WTC11 (cell line): ENCODE results near the gene RBM44. TPM values are rescaled to one million over a fixed set of nuclear protein-coding genes. Genes with fewer than 3 reads are reported as not detected.

Source experiments
- ATAC-seq: fragments of 200-7000 bp; cut with Tn5 transposase; 2 replicates; pipeline ENCODE4 v1.10.0; 2021; ENCODE audit warnings: mild to moderate bottlenecking, moderate library complexity
- CTCF ChIA-PET: fragments of 300-600 bp; sonication (Branson Sonifier 250); formaldehyde crosslinking; loops from one replicate; lab custom pipeline; 2021; ENCODE audit warnings: antibody characterized with exemption; lab: Charles Lee
- POLR2A ChIA-PET: fragments of 350-600 bp; sonication (Branson Sonifier 250); formaldehyde crosslinking; loops from one replicate; lab custom pipeline; 2021; ENCODE audit warnings: antibody characterized with exemption; lab: Charles Lee
- DNase-seq: peaks from one replicate; pipeline ENCODE4 v3.0.0; 2021; ENCODE audit warnings: low spot score
- H3K27ac Mint-ChIP-seq: 2 replicates; pipeline ENCODE4 v1.8.0; 2021; ENCODE audit warnings: mixed read lengths
- H3K27me3 Mint-ChIP-seq: 2 replicates; pipeline ENCODE4 v1.8.0; 2021; ENCODE audit warnings: low read depth, mild to moderate bottlenecking, moderate library complexity, mixed read lengths
- H3K36me3 Mint-ChIP-seq: 2 replicates; pipeline ENCODE4 v1.8.0; 2021; ENCODE audit warnings: mixed read lengths
- H3K4me1 Mint-ChIP-seq: 2 replicates; pipeline ENCODE4 v1.8.0; 2022; ENCODE audit warnings: mixed read lengths
- H3K4me3 Mint-ChIP-seq: 2 replicates; pipeline ENCODE4 v1.8.0; 2021; ENCODE audit warnings: mild to moderate bottlenecking, moderate library complexity, mixed read lengths
- H3K9me3 Mint-ChIP-seq: 2 replicates; pipeline ENCODE4 v1.8.0; 2021; ENCODE audit warnings: mixed read lengths
- EMX1 ChIP-seq: fragments of 250-450 bp; sonication (Bioruptor Pico); IDR thresholded peaks from 2 replicates; pipeline ENCODE4 v1.8.0; 2021; ENCODE audit warnings: mild to moderate bottlenecking
- ETV6 ChIP-seq: sonication (generic); formaldehyde crosslinking; IDR thresholded peaks from 2 replicates; pipeline ENCODE4 v1.8.1; 2022; ENCODE audit warnings: mild to moderate bottlenecking, missing genetic modification reagents
- GRHL2 ChIP-seq: fragments of 250-450 bp; sonication (Bioruptor Pico); IDR thresholded peaks from 2 replicates; pipeline ENCODE4 v1.8.0; 2022; ENCODE audit warnings: mild to moderate bottlenecking, moderate library complexity; ENCODE audit not compliant: insufficient replicate concordance, severe bottlenecking
- IRF2 ChIP-seq: sonication (generic); formaldehyde crosslinking; IDR thresholded peaks from 2 replicates; pipeline ENCODE4 v1.8.0; 2022; ENCODE audit warnings: low read depth, missing genetic modification reagents, borderline replicate concordance
- MYBL2 ChIP-seq: sonication (generic); formaldehyde crosslinking; IDR thresholded peaks from 2 replicates; pipeline ENCODE4 v1.8.1; 2023; ENCODE audit warnings: mild to moderate bottlenecking, moderate library complexity, missing genetic modification reagents
- NFYB ChIP-seq: sonication (generic); formaldehyde crosslinking; conservative IDR thresholded peaks from 2 replicates; pipeline ENCODE4 v1.8.0; 2022; ENCODE audit warnings: low read depth, missing genetic modification reagents
- NR1H2 ChIP-seq: sonication (generic); formaldehyde crosslinking; IDR thresholded peaks from 2 replicates; pipeline ENCODE4 v1.9.0; 2021; ENCODE audit warnings: mild to moderate bottlenecking, moderate library complexity, missing genetic modification reagents
- OVOL2 ChIP-seq: fragments of 250-450 bp; sonication (Bioruptor Pico); IDR thresholded peaks from 2 replicates; pipeline ENCODE4 v1.9.0; 2021; ENCODE audit warnings: mild to moderate bottlenecking, borderline replicate concordance
- PRRX2 ChIP-seq: fragments of 250-450 bp; sonication (Bioruptor Pico); IDR thresholded peaks from 2 replicates; pipeline ENCODE4 v1.8.0; 2021; ENCODE audit warnings: mild to moderate bottlenecking
- RELA ChIP-seq: sonication (generic); formaldehyde crosslinking; IDR thresholded peaks from 2 replicates; pipeline ENCODE4 v1.8.1; 2022; ENCODE audit warnings: missing genetic modification reagents, mild to moderate bottlenecking, borderline replicate concordance
- TEAD4 ChIP-seq: sonication (generic); formaldehyde crosslinking; IDR thresholded peaks from 2 replicates; pipeline ENCODE4 v1.8.0; 2022; ENCODE audit warnings: mild to moderate bottlenecking, missing genetic modification reagents
- TP53 ChIP-seq: sonication (generic); formaldehyde crosslinking; IDR thresholded peaks from 2 replicates; pipeline ENCODE4 v1.8.1; 2023; ENCODE audit warnings: mild to moderate bottlenecking, missing genetic modification reagents
- ZNF423 ChIP-seq: fragments of 250-450 bp; sonication (Bioruptor Pico); IDR thresholded peaks from 2 replicates; pipeline ENCODE4 v2.1.2; 2022; ENCODE audit warnings: mild to moderate bottlenecking, moderate library complexity
- total RNA-seq: library from RNA; stranded (reverse); gene quantifications from 3 replicates; pipeline ENCODE4 v1.2.3, GENCODE V29; 2021
- TF ChIP-seq, protein P1 (sequence below): sonication (generic); formaldehyde crosslinking; IDR thresholded peaks from 2 replicates; pipeline ENCODE4 v1.8.1; 2023; ENCODE audit warnings: mild to moderate bottlenecking, missing genetic modification reagents, moderate library complexity
- TF ChIP-seq, protein P2 (sequence below): sonication (generic); formaldehyde crosslinking; IDR thresholded peaks from 2 replicates; pipeline ENCODE4 v1.8.0; 2023; ENCODE audit warnings: missing genetic modification reagents
- TF ChIP-seq, protein P3 (sequence below): sonication (generic); formaldehyde crosslinking; IDR thresholded peaks from 2 replicates; pipeline ENCODE4 v1.8.1; 2022; ENCODE audit warnings: missing genetic modification reagents, borderline replicate concordance
- TF ChIP-seq, protein P4 (sequence below): sonication (generic); formaldehyde crosslinking; IDR thresholded peaks from 2 replicates; pipeline ENCODE4 v1.8.0; 2022; ENCODE audit warnings: mild to moderate bottlenecking, missing genetic modification reagents
- TF ChIP-seq, protein P5 (sequence below): fragments of 250-450 bp; sonication (Bioruptor Pico); IDR thresholded peaks from 2 replicates; pipeline ENCODE4 v2.1.2; 2022; ENCODE audit warnings: mild to moderate bottlenecking, moderate library complexity
- TF ChIP-seq, protein P6 (sequence below): fragments of 250-450 bp; sonication (Bioruptor Pico); IDR thresholded peaks from 2 replicates; pipeline ENCODE4 v1.8.0; 2021; ENCODE audit warnings: mild to moderate bottlenecking

The RBM44 gene
- total RNA-seq, 1 experiment from 2014 or later = 1.3 TPM

DNA sequence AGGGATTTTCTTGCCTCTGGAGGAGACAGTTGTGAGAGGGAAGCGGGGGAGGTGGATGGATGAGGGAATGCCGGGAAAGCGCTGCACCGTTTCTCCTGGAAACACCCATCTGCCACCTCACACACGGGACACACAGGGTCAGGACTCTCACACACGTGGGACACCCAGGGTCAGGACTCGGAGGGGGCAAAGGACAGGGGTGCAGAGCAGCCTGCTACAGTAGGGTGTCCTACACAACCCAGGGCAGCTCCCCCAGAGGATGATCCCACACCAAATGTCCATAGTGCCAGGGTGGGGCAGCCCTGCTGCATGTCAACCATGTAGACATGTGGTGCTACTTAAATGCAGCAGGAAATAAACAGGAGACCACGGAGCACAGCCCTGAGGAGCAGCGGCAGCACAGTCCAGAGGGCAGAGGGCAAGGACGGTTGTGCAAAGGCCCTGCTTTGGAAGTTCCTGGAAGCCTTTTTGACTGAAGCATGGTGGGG is 65.9 kb downstream of the RBM44 start (continued):
- TF ChIP-seq, protein P1, sequence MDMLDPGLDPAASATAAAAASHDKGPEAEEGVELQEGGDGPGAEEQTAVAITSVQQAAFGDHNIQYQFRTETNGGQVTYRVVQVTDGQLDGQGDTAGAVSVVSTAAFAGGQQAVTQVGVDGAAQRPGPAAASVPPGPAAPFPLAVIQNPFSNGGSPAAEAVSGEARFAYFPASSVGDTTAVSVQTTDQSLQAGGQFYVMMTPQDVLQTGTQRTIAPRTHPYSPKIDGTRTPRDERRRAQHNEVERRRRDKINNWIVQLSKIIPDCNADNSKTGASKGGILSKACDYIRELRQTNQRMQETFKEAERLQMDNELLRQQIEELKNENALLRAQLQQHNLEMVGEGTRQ = no peak
- TF ChIP-seq, protein P2, sequence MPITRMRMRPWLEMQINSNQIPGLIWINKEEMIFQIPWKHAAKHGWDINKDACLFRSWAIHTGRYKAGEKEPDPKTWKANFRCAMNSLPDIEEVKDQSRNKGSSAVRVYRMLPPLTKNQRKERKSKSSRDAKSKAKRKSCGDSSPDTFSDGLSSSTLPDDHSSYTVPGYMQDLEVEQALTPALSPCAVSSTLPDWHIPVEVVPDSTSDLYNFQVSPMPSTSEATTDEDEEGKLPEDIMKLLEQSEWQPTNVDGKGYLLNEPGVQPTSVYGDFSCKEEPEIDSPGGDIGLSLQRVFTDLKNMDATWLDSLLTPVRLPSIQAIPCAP (CRISPR knock-in tag) = no peak

DNA sequence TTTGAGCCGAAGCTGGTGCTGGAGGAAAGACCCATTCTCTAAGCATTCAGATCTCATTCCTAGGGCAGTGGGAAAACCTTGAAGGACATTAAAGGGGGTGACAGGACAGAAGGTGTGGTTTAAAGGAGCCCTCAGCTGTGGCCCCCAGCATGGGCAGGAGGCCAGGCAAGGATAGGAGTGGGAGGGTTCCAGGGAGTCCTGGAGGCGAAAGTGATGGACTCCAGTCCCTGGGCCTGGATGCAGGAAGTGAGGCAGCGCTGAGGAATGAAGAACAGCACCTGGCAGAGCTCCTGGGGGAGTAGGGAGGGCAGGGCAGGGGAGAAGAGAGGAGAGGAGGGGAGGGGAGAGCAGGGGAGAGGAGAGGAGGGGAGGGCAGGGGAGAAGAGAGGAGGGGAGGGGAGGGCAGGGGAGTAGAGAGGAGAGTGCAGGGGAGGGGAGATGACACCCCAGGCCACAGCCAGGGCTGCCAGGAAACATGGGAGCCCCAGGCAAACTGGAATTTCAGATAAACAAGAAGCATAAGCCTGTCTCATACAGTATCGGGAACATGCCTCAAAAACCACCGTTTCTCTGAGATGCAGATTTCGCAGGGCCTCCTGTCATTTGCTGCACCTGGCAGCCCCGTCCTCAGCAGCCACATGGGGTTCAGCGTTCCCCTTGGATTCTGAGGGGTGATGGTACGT is 66.5 kb downstream of the RBM44 start:
- no peak for TF ChIP-seq ZNF423
- TF ChIP-seq, protein P3, sequence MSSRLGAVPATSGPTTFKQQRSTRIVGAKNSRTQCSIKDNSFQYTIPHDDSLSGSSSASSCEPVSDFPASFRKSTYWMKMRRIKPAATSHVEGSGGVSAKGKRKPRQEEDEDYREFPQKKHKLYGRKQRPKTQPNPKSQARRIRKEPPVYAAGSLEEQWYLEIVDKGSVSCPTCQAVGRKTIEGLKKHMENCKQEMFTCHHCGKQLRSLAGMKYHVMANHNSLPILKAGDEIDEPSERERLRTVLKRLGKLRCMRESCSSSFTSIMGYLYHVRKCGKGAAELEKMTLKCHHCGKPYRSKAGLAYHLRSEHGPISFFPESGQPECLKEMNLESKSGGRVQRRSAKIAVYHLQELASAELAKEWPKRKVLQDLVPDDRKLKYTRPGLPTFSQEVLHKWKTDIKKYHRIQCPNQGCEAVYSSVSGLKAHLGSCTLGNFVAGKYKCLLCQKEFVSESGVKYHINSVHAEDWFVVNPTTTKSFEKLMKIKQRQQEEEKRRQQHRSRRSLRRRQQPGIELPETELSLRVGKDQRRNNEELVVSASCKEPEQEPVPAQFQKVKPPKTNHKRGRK (CRISPR knock-in tag) = no peak
- TF ChIP-seq NR1H2 = no peak
- TF ChIP-seq, protein P4, sequence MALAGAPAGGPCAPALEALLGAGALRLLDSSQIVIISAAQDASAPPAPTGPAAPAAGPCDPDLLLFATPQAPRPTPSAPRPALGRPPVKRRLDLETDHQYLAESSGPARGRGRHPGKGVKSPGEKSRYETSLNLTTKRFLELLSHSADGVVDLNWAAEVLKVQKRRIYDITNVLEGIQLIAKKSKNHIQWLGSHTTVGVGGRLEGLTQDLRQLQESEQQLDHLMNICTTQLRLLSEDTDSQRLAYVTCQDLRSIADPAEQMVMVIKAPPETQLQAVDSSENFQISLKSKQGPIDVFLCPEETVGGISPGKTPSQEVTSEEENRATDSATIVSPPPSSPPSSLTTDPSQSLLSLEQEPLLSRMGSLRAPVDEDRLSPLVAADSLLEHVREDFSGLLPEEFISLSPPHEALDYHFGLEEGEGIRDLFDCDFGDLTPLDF (CRISPR knock-in tag) = no peak
- TF ChIP-seq, protein P5, sequence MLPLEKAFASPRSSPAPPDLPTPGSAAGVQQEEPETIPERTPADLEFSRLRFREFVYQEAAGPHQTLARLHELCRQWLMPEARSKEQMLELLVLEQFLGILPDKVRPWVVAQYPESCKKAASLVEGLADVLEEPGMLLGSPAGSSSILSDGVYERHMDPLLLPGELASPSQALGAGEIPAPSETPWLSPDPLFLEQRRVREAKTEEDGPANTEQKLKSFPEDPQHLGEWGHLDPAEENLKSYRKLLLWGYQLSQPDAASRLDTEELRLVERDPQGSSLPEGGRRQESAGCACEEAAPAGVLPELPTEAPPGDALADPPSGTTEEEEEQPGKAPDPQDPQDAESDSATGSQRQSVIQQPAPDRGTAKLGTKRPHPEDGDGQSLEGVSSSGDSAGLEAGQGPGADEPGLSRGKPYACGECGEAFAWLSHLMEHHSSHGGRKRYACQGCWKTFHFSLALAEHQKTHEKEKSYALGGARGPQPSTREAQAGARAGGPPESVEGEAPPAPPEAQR = no peak
- TF ChIP-seq IRF2 = no peak
- no peak for TF ChIP-seq ETV6
- Mint-ChIP-seq H3K9me3 (no peaks in the 10 kb centered on the region), H3K27me3 (peaks cover 23% of the 10 kb centered on the region), H3K36me3 (no peaks in the 10 kb centered on the region), H3K4me1 (peaks cover 19% of the 10 kb centered on the region), H3K4me3 (no peak overlapping the region), H3K27ac (no peak overlapping the region)
- ATAC-seq (no peak), DNase-seq (no peak)
- ChIA-PET POLR2A (no interaction called here), CTCF (interaction anchor here (1.4 kb wide), 1 partner anchor 352 kb away, joined by 5 read pairs; no protein-coding TSS in a partner anchor)

DNA sequence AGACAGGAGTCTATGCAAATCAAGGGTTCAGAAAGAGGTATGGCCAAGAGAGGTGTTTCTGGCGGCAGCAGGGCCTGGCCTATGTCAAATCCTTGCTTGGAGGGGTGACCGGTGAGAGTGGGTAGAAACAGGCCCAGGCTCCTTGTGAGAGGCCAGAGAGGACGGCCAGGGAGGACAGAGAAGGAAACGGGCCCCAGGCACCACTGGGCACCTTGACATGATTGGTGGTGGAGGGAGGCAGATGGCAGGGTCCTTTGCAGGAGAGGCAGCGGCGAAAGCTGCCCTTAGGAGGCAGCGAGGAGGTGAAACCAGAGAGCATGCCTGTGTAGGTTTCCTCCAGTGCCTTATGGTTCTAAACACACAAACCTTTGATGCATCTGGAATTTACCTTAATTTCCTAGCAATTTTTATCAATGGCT is 67.1 kb downstream of the RBM44 start:
- DNase-seq = no peak
- peaks cover 14% of the 10 kb centered on the region for H3K4me1 Mint-ChIP-seq
- ATAC-seq = peak; percentile 71
- H3K27ac Mint-ChIP-seq = no peak overlapping the region
- TF ChIP-seq, protein P5 = no peak
- no peak for TF ChIP-seq OVOL2 (CRISPR knock-in tag)
- POLR2A ChIA-PET = no interaction called here
- CTCF ChIA-PET = interaction anchor here (1.4 kb wide), 1 partner anchor 353 kb away, joined by 5 read pairs; no protein-coding TSS in a partner anchor
- no peaks in the 10 kb centered on the region for H3K36me3 Mint-ChIP-seq
- H3K27me3 Mint-ChIP-seq = peaks cover 17% of the 10 kb centered on the region
- no peaks in the 10 kb centered on the region for H3K9me3 Mint-ChIP-seq
- H3K4me3 Mint-ChIP-seq = no peak overlapping the region

DNA sequence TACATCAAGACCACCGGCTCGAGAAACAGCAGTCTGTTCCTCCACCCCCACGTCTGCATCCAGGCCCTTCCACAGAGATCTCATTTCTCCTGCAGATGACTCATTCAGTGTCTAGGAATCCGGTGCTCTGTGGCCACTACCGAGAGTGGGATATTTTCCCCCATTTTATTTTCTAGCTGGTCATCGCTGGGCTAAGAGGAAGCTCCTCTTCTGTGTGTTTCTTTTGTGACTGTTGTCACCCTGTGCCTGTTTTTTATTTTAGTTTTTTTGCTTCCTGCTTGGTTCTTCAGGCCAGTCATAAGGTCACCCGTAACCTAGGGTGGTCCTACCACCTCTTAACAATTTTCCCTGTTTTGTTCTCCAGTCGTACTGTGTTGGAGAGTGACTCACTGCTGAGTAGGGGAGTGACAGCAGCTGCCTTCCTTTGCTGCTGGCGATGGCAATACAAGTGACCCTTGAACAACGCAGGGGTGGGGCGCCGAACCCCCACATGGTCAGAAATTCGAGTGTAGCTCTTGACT is 67.6 kb downstream of the RBM44 start:
- Mint-ChIP-seq H3K27ac (no peak overlapping the region), H3K4me3 (no peak overlapping the region)

More for the DNA sequence above, 67.6 kb downstream of the RBM44 start:
- Mint-ChIP-seq H3K4me1 (peaks cover 14% of the 10 kb centered on the region), H3K27me3 (peaks cover 12% of the 10 kb centered on the region), H3K9me3 (no peaks in the 10 kb centered on the region)
- POLR2A ChIA-PET = no interaction called here
- CTCF ChIA-PET = interaction anchor here (1.4 kb wide), 1 partner anchor 353 kb away, joined by 5 read pairs; no protein-coding TSS in a partner anchor
- DNase-seq (no peak), ATAC-seq (no peak)
- TF ChIP-seq TEAD4 (CRISPR knock-in tag) (no peak), TP53 (CRISPR knock-in tag) (no peak), PRRX2 (no peak), NFYB (CRISPR knock-in tag) (no peak), OVOL2 (CRISPR knock-in tag) (no peak), EMX1 (CRISPR knock-in tag) (no peak), GRHL2 (CRISPR knock-in tag) (no peak), RELA (no peak), MYBL2 (CRISPR knock-in tag) (no peak)
- TF ChIP-seq, protein P3 (CRISPR knock-in tag) = no peak
- TF ChIP-seq, protein P6, sequence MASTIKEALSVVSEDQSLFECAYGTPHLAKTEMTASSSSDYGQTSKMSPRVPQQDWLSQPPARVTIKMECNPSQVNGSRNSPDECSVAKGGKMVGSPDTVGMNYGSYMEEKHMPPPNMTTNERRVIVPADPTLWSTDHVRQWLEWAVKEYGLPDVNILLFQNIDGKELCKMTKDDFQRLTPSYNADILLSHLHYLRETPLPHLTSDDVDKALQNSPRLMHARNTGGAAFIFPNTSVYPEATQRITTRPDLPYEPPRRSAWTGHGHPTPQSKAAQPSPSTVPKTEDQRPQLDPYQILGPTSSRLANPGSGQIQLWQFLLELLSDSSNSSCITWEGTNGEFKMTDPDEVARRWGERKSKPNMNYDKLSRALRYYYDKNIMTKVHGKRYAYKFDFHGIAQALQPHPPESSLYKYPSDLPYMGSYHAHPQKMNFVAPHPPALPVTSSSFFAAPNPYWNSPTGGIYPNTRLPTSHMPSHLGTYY = no peak
- TF ChIP-seq, all 79 proteins: peak for 0
- no peaks in the 10 kb centered on the region for H3K36me3 Mint-ChIP-seq
